Measurements from ENCODE around the gene PTPRT. TPM values are rescaled to one million over a fixed set of nuclear protein-coding genes. Genes with fewer than 3 reads are reported as not detected.

Gene PTPRT
- total and polyA plus RNA-seq, 9 donors, result under 0.01 to 3.2 (median 0.22) TPM; not detected in 1

DNA sequence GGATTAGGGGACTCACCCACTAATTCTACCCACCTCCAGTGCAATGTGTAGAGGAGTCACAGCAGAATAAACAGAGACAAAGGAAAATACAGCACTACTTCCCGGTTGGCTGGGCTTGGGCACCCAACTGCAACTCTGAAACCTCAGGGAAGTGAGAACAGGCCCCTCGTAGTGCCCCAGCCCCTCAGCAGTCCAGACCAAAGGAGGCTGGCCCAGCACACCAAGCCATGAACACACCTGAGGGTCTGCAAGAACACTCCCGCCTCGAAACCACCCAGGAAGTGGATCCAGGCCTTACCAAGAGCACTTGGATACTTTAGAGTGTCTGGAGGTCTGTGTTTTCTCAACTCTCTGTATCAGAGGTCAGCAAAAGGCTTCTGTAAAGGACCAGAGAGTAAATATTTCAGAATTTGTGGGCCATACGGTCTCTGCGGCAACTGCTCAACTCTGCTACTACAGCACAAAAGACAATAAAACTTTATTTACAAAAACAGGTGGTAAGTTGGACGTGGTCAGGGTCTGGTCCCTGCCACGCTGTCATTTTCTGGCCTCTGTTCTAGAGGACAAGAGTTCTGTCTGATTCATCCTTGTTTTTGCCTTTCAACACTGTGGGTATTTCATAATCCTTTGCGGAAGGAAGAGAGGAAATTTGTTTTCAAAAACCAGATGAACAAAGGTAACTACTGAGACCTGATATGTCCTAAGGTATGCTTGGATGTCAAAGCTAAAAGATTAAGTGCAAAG lies 154.6 kb downstream of the PTPRT start:
- H3K36me3 ChIP-seq, result no peaks in the 10 kb centered on the region
- no peak overlapping the region for H3K27ac ChIP-seq
- 59 to 67% (median 59%) methylated on average over 9 of the region's 9 CpGs for WGBS, 3 donors
- TF ChIP-seq POLR2A (IDR thresholded peaks at IDR 0.05), result no peak
- no peak for TF ChIP-seq CTCF (IDR thresholded peaks at IDR 0.05)
- no peak for TF ChIP-seq EP300 (IDR thresholded peaks at IDR 0.05)
- no peaks in the 10 kb centered on the region for H3K27me3 ChIP-seq
- H3K9me3 ChIP-seq, result no peaks in the 10 kb centered on the region
- intact Hi-C loops (cut with DNase I), result no loop called here
- H3K4me1 ChIP-seq (ENCODE audit: insufficient read depth), result no peaks in the 10 kb centered on the region
- DNase-seq, result no peak
- no peak overlapping the region for H3K4me3 ChIP-seq

GRCh38 chr20:43032459-43032858 lies 157.2 kb downstream of the PTPRT start:
- Histone ChIP-seq H3K36me3 (no peaks in the 10 kb centered on the region), H3K9me3 (no peaks in the 10 kb centered on the region), H3K4me1 (ENCODE audit: insufficient read depth) (no peaks in the 10 kb centered on the region), H3K27me3 (no peaks in the 10 kb centered on the region), H3K27ac (no peak overlapping the region), H3K4me3 (no peak overlapping the region)
- 32 to 47% (median 37%) methylated on average over 3 of the region's 3 CpGs for WGBS, 3 donors
- TF ChIP-seq CTCF (IDR thresholded peaks at IDR 0.05) (no peak), POLR2A (IDR thresholded peaks at IDR 0.05) (no peak), EP300 (IDR thresholded peaks at IDR 0.05) (no peak)
- no peak for DNase-seq
- intact Hi-C loops (cut with DNase I), result no loop called here

DNA sequence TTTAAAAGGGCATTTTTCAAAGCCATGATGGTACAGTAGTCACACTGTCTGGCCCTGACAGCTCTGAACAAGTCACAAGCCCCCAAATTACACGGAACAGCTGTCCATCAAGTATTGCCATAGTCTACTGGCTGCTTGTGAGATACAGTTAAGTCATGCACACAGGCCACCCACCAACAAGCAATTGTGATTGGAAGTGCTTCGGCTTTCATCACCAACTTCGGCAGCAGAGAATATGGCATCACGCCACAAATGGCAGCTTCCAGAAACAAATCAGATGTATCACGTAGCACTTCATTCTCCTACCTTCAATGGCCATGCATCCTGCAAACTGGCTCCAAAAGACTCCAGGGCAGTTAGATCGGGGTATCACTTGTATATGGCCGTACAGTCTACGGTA lies 160.5 kb downstream of the PTPRT start:
- Histone ChIP-seq H3K9me3 (no peaks in the 10 kb centered on the region), H3K27me3 (no peaks in the 10 kb centered on the region), H3K4me1 (ENCODE audit: insufficient read depth) (no peaks in the 10 kb centered on the region), H3K36me3 (no peaks in the 10 kb centered on the region), H3K4me3 (no peak overlapping the region), H3K27ac (no peak overlapping the region)
- no peak for DNase-seq
- no peak for TF ChIP-seq POLR2A (IDR thresholded peaks at IDR 0.05)
- no peak for TF ChIP-seq CTCF (IDR thresholded peaks at IDR 0.05)
- no peak for TF ChIP-seq EP300 (IDR thresholded peaks at IDR 0.05)
- whole genome bisulfite sequencing, 3 donors, result 86 to 88% (median 87%) methylated on average over 8 of the region's 8 CpGs
- intact Hi-C loops (cut with DNase I), result no loop called here

DNA sequence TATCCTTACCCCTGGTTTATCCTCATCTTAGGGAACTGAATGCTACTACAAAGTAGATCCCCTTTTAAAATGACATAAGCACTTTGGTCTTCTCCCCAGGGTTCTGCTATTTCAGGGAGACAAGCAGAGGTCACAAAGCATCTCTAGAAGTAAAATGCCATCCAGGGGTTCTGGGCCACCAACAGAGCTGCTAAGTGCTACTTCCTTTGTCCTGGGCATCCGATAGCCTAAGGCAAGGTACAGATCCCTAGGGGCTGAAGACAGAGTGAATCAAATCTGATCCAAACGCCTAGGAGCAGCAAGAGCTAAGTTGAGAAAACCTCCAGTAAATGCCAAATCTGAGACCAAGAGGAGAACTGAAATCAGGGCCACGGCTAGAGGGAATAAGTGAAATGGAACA lies 161.2 kb downstream of the PTPRT start:
- Histone ChIP-seq H3K27ac (no peak overlapping the region), H3K4me3 (no peak overlapping the region), H3K9me3 (no peaks in the 10 kb centered on the region), H3K36me3 (no peaks in the 10 kb centered on the region), H3K4me1 (ENCODE audit: insufficient read depth) (no peaks in the 10 kb centered on the region), H3K27me3 (no peaks in the 10 kb centered on the region)
- no peak for DNase-seq
- intact Hi-C loops (cut with DNase I), result no loop called here
- 46 to 62% (median 51%) methylated on average over 3 of the region's 3 CpGs for WGBS, 3 donors
- TF ChIP-seq EP300 (IDR thresholded peaks at IDR 0.05) (no peak), POLR2A (IDR thresholded peaks at IDR 0.05) (no peak), CTCF (IDR thresholded peaks at IDR 0.05) (no peak)

Measured in ovary (tissue), 9 donors.